IMR-90 (cell line): ENCODE measurements around the gene TMCC1. TPM values are rescaled to one million over a fixed set of nuclear protein-coding genes. Genes with fewer than 3 reads are reported as not detected.
A peak's percentile ranks its signal among the peaks of the same experiment; 100 is the strongest.

Experiments
- ATAC-seq: fragments of 200-7000 bp; cut with Tn5 transposase; 2 replicates; pipeline ENCODE4 v1.9.1; 2020; ENCODE audit warnings: low read depth, mild to moderate bottlenecking, moderate library complexity
- BruUV-seq: library from RNA; stranded (reverse); fragments of 400-500 nt; replicated peaks from 2 replicates; lab custom pipeline; 2021; lab: Mats Ljungman, UMichigan
- CTCF ChIA-PET: fragments of 300-600 bp; formaldehyde crosslinking; extraction: SDS; loops from one replicate; lab custom pipeline; 2021; ENCODE audit warnings: antibody characterized with exemption; lab: Yijun Ruan, JAX
- POLR2A ChIA-PET: fragments of 300-600 bp; sonication (Branson Sonifier 250); formaldehyde crosslinking; loops from one replicate; lab custom pipeline; 2022; ENCODE audit warnings: antibody characterized with exemption; ENCODE audit not compliant: unreplicated experiment; lab: Charles Lee
- DNase-seq: peaks from one replicate; pipeline ENCODE4 v3.0.0; 2013
- H2AFZ ChIP-seq: replicated peaks from 2 replicates; pipeline ENCODE3; 2013; ENCODE audit warnings: low read length, mild to moderate bottlenecking; ENCODE audit not compliant: poor library complexity
- H2AK5ac ChIP-seq: 2 replicates; pipeline ENCODE4 v1.6.1; 2013; ENCODE audit warnings: low read depth, low read length, inconsistent platforms
- H2AK9ac ChIP-seq: replicated peaks from 2 replicates; pipeline ENCODE3; 2013; ENCODE audit warnings: mild to moderate bottlenecking, low read depth, low read length, moderate library complexity; ENCODE audit not compliant: poor library complexity
- H2BK120ac ChIP-seq: 2 replicates; pipeline ENCODE4 v1.6.1; 2013; ENCODE audit warnings: low read depth, low read length, inconsistent platforms
- H2BK15ac ChIP-seq: 3 replicates; pipeline ENCODE4 v1.6.1; 2013; ENCODE audit warnings: low read depth, low read length, inconsistent platforms
- H2BK20ac ChIP-seq: 2 replicates; pipeline ENCODE4 v1.6.1; 2013; ENCODE audit warnings: low read depth, mild to moderate bottlenecking, inconsistent platforms, low read length, moderate library complexity
- H2BK5ac ChIP-seq: 2 replicates; pipeline ENCODE4 v1.6.1; 2013; ENCODE audit warnings: mild to moderate bottlenecking, low read depth, low read length, inconsistent platforms; ENCODE audit not compliant: poor library complexity, severe bottlenecking
- H3K14ac ChIP-seq: replicated peaks from 2 replicates; pipeline ENCODE4 v1.6.1; 2013; ENCODE audit warnings: low read depth, low read length, inconsistent platforms
- H3K18ac ChIP-seq: 2 replicates; pipeline ENCODE4 v1.6.1; 2013; ENCODE audit warnings: low read depth, low read length, control low read depth
- H3K23ac ChIP-seq: 2 replicates; pipeline ENCODE4 v1.6.1; 2013; ENCODE audit warnings: low read depth, low read length, inconsistent platforms
- H3K27ac ChIP-seq: 2 replicates; pipeline ENCODE4 v1.5.1; 2013; ENCODE audit warnings: mild to moderate bottlenecking, control low read depth, low read length; ENCODE audit not compliant: insufficient read depth
- H3K27me3 ChIP-seq: 2 replicates; pipeline ENCODE4 v1.6.1; 2013; ENCODE audit warnings: low read length; ENCODE audit not compliant: control insufficient read depth, insufficient read depth
- H3K36me3 ChIP-seq: 2 replicates; pipeline ENCODE4 v1.6.1; 2013; ENCODE audit warnings: low read length, mixed read lengths; ENCODE audit not compliant: control insufficient read depth, insufficient read depth
- H3K4ac ChIP-seq: 2 replicates; pipeline ENCODE4 v1.6.1; 2013; ENCODE audit warnings: low read depth, low read length, inconsistent platforms
- H3K4me1 ChIP-seq: 2 replicates; pipeline ENCODE4 v1.6.1; 2013; ENCODE audit warnings: low read length, mixed read lengths; ENCODE audit not compliant: control insufficient read depth, insufficient read depth
- H3K4me2 ChIP-seq: 2 replicates; pipeline ENCODE4 v1.6.1; 2013; ENCODE audit warnings: low read depth, mild to moderate bottlenecking, control low read depth, low read length, moderate library complexity
- H3K4me3 ChIP-seq: 2 replicates; pipeline ENCODE4 v1.5.1; 2013; ENCODE audit warnings: low read depth, mild to moderate bottlenecking, control low read depth, low read length, moderate library complexity; ENCODE audit not compliant: insufficient read depth
- H3K56ac ChIP-seq: 2 replicates; pipeline ENCODE4 v1.6.1; 2013; ENCODE audit warnings: low read length, inconsistent platforms; ENCODE audit not compliant: insufficient read depth; ENCODE audit errors: extremely low read depth
- H3K79me1 ChIP-seq, 2 experiments: 2 replicates each; pipeline ENCODE4 v1.6.1; 2013; ENCODE audit warnings: low read length in 2 of 2, inconsistent platforms in 1 of 2, low read depth in 1 of 2
- H3K9ac ChIP-seq: 2 replicates; pipeline ENCODE4 v1.6.1; 2013; ENCODE audit warnings: low read depth, low read length, control low read depth
- H3K9me1 ChIP-seq: 2 replicates; pipeline ENCODE4 v1.6.1; 2013; ENCODE audit warnings: low read length, inconsistent platforms; ENCODE audit not compliant: insufficient read depth
- H3K9me3 ChIP-seq: 2 replicates; pipeline ENCODE4 v1.6.1; 2013; ENCODE audit warnings: low read length; ENCODE audit not compliant: control insufficient read depth, insufficient read depth
- H4K20me1 ChIP-seq: 2 replicates; pipeline ENCODE4 v1.6.1; 2013; ENCODE audit warnings: low read length, inconsistent platforms; ENCODE audit not compliant: insufficient read depth
- H4K5ac ChIP-seq: 2 replicates; pipeline ENCODE4 v1.6.1; 2013; ENCODE audit warnings: mild to moderate bottlenecking, low read depth, low read length, control low read depth
- H4K8ac ChIP-seq, 2 experiments: 2 replicates each; pipeline ENCODE4 v1.6.1; 2013; ENCODE audit warnings: low read depth in 2 of 2, low read length in 2 of 2, control low read depth in 1 of 2, inconsistent platforms in 1 of 2
- H4K91ac ChIP-seq: 2 replicates; pipeline ENCODE4 v1.6.1; 2013; ENCODE audit warnings: low read depth, low read length, inconsistent platforms; ENCODE audit not compliant: insufficient read depth
- BHLHE40 ChIP-seq: fragments of 150-350 bp; IDR thresholded peaks from 2 replicates; pipeline ENCODE4 v1.6.1; 2016; ENCODE audit warnings: mild to moderate bottlenecking, low read depth, low read length
- CHD1 ChIP-seq: IDR thresholded peaks from 2 replicates; pipeline ENCODE4 v1.6.1; 2012; ENCODE audit warnings: low read depth, low read length, improper control_type of control experiment
- FOS ChIP-seq: fragments of 150-350 bp; IDR thresholded peaks from 2 replicates; pipeline ENCODE4 v1.6.1; 2016; ENCODE audit warnings: low read depth, low read length
- MAFK ChIP-seq: IDR thresholded peaks from 2 replicates; pipeline ENCODE4 v1.6.1; 2012; ENCODE audit warnings: low read depth, low read length, improper control_type of control experiment
- MAZ ChIP-seq: IDR thresholded peaks from 2 replicates; pipeline ENCODE4 v1.6.1; 2012; ENCODE audit warnings: low read depth, mild to moderate bottlenecking, low read length, improper control_type of control experiment, moderate library complexity, borderline replicate concordance
- MXI1 ChIP-seq: IDR thresholded peaks from 2 replicates; pipeline ENCODE4 v1.6.1; 2012; ENCODE audit warnings: low read depth, mild to moderate bottlenecking, low read length, moderate library complexity, borderline replicate concordance
- NFE2L2 ChIP-seq: fragments of 150-350 bp; IDR thresholded peaks from 2 replicates; pipeline ENCODE4 v1.6.1; 2016; ENCODE audit warnings: low read depth, mild to moderate bottlenecking, low read length
- POLR2A ChIP-seq: IDR thresholded peaks from 2 replicates; pipeline ENCODE4 v1.6.1; 2012; ENCODE audit warnings: mild to moderate bottlenecking, low read depth, low read length
- RAD21 ChIP-seq: IDR thresholded peaks from 2 replicates; pipeline ENCODE4 v1.6.1; 2012; ENCODE audit warnings: low read length, improper control_type of control experiment
- RFX5 ChIP-seq: IDR thresholded peaks from 2 replicates; pipeline ENCODE4 v1.8.0; 2012; ENCODE audit warnings: low read depth, mild to moderate bottlenecking, low read length, moderate library complexity
- SMC3 ChIP-seq: fragments of 150-350 bp; IDR thresholded peaks from 2 replicates; pipeline ENCODE4 v1.6.1; 2016; ENCODE audit warnings: low read depth, mild to moderate bottlenecking, antibody characterized with exemption, low read length, moderate library complexity
- whole genome bisulfite sequencing, 2 experiments: methylation state at CpG; one replicate each; pipeline versions ENCODE4 v1.1.5 to v1.1.7; 2013; ENCODE audit warnings: missing lambda C conversion rate in 2 of 2; ENCODE audit not compliant: insufficient read length in 1 of 2; ENCODE audit errors: extremely low coverage in 2 of 2; 5-methylcytosine and 5-hydroxymethylcytosine counted together
- dilution Hi-C: fragments of 300-500 bp; cut with HindIII; formaldehyde crosslinking; loops from one replicate; pipeline ENCODE4 v1.14.3; 2018; ENCODE audit warnings: low sequenced_read_pairs; ENCODE audit not compliant: unreplicated experiment
- in situ Hi-C: fragments of 300-500 bp; cut with MboI; formaldehyde crosslinking; loops from 3 replicates; pipeline ENCODE4 v1.14.3; 2019; ENCODE audit warnings: low sequenced_read_pairs, inconsistent platforms, mixed read lengths
- intact Hi-C: fragments of 100-400 bp; cut with micrococcal nuclease; formaldehyde crosslinking; loops from 2 replicates; pipeline ENCODE4 v1.10.0; 2022
- polyA plus RNA-seq, 3 experiments: library from polyadenylated mRNA; depleted of rRNA; stranded (reverse); fragments of >200 nt; gene quantifications; 2 replicates each; pipeline ENCODE4 v1.2.3, GENCODE V29; 2012; ENCODE audit warnings: low replicate concordance in 1 of 3
- total RNA-seq: library from RNA; depleted of rRNA; stranded (reverse); fragments of >200 nt; gene quantifications from 2 replicates; pipeline ENCODE4 v1.2.3, GENCODE V29; 2012
- TF ChIP-seq, protein P1 (sequence below): fragments of 150-350 bp; IDR thresholded peaks from 2 replicates; pipeline ENCODE4 v1.6.1; 2016; ENCODE audit warnings: low read depth, mild to moderate bottlenecking, low read length, moderate library complexity, borderline replicate concordance
- TF ChIP-seq, protein P2 (sequence below): conservative IDR thresholded peaks from 2 replicates; pipeline ENCODE4 v1.5.1; 2012; ENCODE audit warnings: mild to moderate bottlenecking, low read depth, low read length, improper control_type of control experiment
- TF ChIP-seq, protein P3 (sequence below): fragments of 150-350 bp; IDR thresholded peaks from 2 replicates; pipeline ENCODE4 v1.6.1; 2017; ENCODE audit warnings: mild to moderate bottlenecking, antibody characterized with exemption, low read length, low read depth

Gene TMCC1
- total and polyA plus RNA-seq, 2 of the 4 experiments (the other 2 are of a cell fraction), result 5.0 to 7.3 TPM

GRCh38 chr3:129624347-129625071, 269.0 kb downstream of the TMCC1 start:
- Histone ChIP-seq H4K5ac (peak overlapping the region; percentile 2; the same call in 1 of the 2 replicates), H3K4ac (peak overlapping the region; percentile 94), H3K27me3 (no peaks in the 10 kb centered on the region), H3K56ac (no peak overlapping the region), H4K20me1 (no peaks in the 10 kb centered on the region), H4K91ac (peak overlapping the region; percentile 56), H3K9me1 (peaks cover 11% of the 10 kb centered on the region), H2AK9ac (peak overlapping the region; percentile 94), H3K18ac (no peak overlapping the region), H3K79me1 (peaks cover 0 to 8% of the 10 kb centered on the region in 2 experiments; a peak in 1 of 4 replicates), H2BK5ac (no peak overlapping the region), H2BK20ac (peak overlapping the region; percentile 58; the same call in 1 of the 2 replicates), H3K27ac (no peak overlapping the region), H4K8ac (peak overlapping the region; percentile 27 to 28; a peak in 2 of 4 replicates), H3K9me3 (no peaks in the 10 kb centered on the region), H3K36me3 (no peaks in the 10 kb centered on the region), H2BK15ac (peak overlapping the region; percentile 91; the same call in 1 of the 3 replicates), H2AK5ac (peak overlapping the region; percentile 99), H3K4me1 (peaks cover 20% of the 10 kb centered on the region), H3K23ac (no peak overlapping the region), H2AFZ (peak overlapping the region; percentile 56), H2BK120ac (peak overlapping the region; percentile 97; the same call in 1 of the 2 replicates), H3K9ac (no peak overlapping the region), H3K4me2 (no peak overlapping the region), H3K14ac (peak overlapping the region; percentile 40; the same call in 1 of the 2 replicates), H3K4me3 (no peak overlapping the region)
- no TSS peak for BruUV-seq
- POLR2A ChIA-PET, result no interaction called here
- CTCF ChIA-PET, result interaction anchor here (1.1 kb wide), 1 partner anchor 205 kb away, joined by 3 read pairs; no protein-coding TSS in a partner anchor
- intact Hi-C loops, result loop anchor here (10.0 kb wide), 1 partner anchor 380 kb away; no protein-coding TSS in a partner anchor
- dilution Hi-C loops, result no loop called here
- ATAC-seq (no peak), DNase-seq (peak; percentile 34)
- WGBS, 2 experiments, result 88% methylated on average over 4 of the region's 11 CpGs; no CpG with 5 or more reads in 1 of the 2 experiments
- in situ Hi-C loops, result loop anchor here (25.0 kb wide), 2 partner anchors 237 to 463 kb away; partner anchors contain the start of gene ALG1L2
- TF ChIP-seq CHD1 (no peak), POLR2A (no peak), MAFK (no peak), MXI1 (no peak), NFE2L2 (no peak), MAZ (no peak), FOS (no peak), RAD21 (no peak), RFX5 (no peak), SMC3 (no peak), BHLHE40 (no peak)
- TF ChIP-seq, protein P1, sequence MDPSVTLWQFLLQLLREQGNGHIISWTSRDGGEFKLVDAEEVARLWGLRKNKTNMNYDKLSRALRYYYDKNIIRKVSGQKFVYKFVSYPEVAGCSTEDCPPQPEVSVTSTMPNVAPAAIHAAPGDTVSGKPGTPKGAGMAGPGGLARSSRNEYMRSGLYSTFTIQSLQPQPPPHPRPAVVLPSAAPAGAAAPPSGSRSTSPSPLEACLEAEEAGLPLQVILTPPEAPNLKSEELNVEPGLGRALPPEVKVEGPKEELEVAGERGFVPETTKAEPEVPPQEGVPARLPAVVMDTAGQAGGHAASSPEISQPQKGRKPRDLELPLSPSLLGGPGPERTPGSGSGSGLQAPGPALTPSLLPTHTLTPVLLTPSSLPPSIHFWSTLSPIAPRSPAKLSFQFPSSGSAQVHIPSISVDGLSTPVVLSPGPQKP, result no peak
- TF ChIP-seq, protein P2, sequence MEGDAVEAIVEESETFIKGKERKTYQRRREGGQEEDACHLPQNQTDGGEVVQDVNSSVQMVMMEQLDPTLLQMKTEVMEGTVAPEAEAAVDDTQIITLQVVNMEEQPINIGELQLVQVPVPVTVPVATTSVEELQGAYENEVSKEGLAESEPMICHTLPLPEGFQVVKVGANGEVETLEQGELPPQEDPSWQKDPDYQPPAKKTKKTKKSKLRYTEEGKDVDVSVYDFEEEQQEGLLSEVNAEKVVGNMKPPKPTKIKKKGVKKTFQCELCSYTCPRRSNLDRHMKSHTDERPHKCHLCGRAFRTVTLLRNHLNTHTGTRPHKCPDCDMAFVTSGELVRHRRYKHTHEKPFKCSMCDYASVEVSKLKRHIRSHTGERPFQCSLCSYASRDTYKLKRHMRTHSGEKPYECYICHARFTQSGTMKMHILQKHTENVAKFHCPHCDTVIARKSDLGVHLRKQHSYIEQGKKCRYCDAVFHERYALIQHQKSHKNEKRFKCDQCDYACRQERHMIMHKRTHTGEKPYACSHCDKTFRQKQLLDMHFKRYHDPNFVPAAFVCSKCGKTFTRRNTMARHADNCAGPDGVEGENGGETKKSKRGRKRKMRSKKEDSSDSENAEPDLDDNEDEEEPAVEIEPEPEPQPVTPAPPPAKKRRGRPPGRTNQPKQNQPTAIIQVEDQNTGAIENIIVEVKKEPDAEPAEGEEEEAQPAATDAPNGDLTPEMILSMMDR, result no peak
- TF ChIP-seq, protein P3, sequence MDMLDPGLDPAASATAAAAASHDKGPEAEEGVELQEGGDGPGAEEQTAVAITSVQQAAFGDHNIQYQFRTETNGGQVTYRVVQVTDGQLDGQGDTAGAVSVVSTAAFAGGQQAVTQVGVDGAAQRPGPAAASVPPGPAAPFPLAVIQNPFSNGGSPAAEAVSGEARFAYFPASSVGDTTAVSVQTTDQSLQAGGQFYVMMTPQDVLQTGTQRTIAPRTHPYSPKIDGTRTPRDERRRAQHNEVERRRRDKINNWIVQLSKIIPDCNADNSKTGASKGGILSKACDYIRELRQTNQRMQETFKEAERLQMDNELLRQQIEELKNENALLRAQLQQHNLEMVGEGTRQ, result no peak
